A549 (cell line): Measurements from ENCODE around the gene CALN1. TPM values are rescaled to one million over a fixed set of nuclear protein-coding genes. Genes with fewer than 3 reads are reported as not detected.

Experiments
- ATAC-seq, 2 experiments: fragments of 200-7000 bp in 1 of 2; fragments of >200 bp in 1 of 2; cut with Nextera tagmentation in 1 of 2; cut with Tn5 transposase in 1 of 2; 3 replicates each; pipeline versions ENCODE4 v1.8.0 to v1.9.1; 2018 to 2020; ENCODE audit warnings: mild to moderate bottlenecking in 1 of 2, moderate library complexity in 1 of 2
- CTCF ChIA-PET: fragments of 300-600 bp; sonication (Branson Sonifier 250); formaldehyde crosslinking; extraction: SDS; loops from one replicate; lab custom pipeline; 2021; ENCODE audit warnings: antibody characterized with exemption, inconsistent platforms; lab: Yijun Ruan, JAX
- POLR2A ChIA-PET: fragments of 350-600 bp; formaldehyde crosslinking; extraction: SDS; loops from one replicate; lab custom pipeline; 2021; ENCODE audit warnings: antibody characterized with exemption, inconsistent platforms; lab: Yijun Ruan, JAX
- DNase-seq, 2 experiments: peaks; one replicate each; pipeline versions ENCODE4 v3.0.0 to v3.0.0-alpha.2; 2011 to 2016; ENCODE audit warnings: low read depth in 1 of 2, low spot score in 1 of 2
- FAIRE-seq: peaks from 2 replicates; lab custom pipeline; 2011; peaks lifted over from hg19 to GRCh38; lab: Jason Lieb, UNC
- H3K27ac ChIP-seq, 2 experiments: fragments of >200 bp; sonication (Bioruptor Twin); formaldehyde crosslinking; 3 replicates each; pipeline ENCODE4 v1.5.1; 2016 to 2017
- H3K4me1 ChIP-seq: fragments of >200 bp; sonication (Bioruptor Twin); formaldehyde crosslinking; 3 replicates; pipeline ENCODE4 v1.6.1; 2016
- H3K4me2 ChIP-seq: fragments of >200 bp; sonication (Bioruptor Twin); formaldehyde crosslinking; 3 replicates; pipeline ENCODE4 v1.6.1; 2016
- H3K4me3 ChIP-seq: fragments of >200 bp; sonication (Bioruptor Twin); formaldehyde crosslinking; 3 replicates; pipeline ENCODE4 v1.5.1; 2016
- H3K9me3 ChIP-seq: fragments of >200 bp; sonication (Bioruptor Twin); formaldehyde crosslinking; 3 replicates; pipeline ENCODE4 v1.6.1; 2016
- BHLHE40 ChIP-seq: IDR thresholded peaks from 2 replicates; pipeline ENCODE4 v1.6.1; 2012; ENCODE audit warnings: low read depth, low read length, inconsistent platforms
- CEBPB ChIP-seq, 2 experiments: fragments of >200 bp in 1 of 2; sonication (Bioruptor Twin) in 1 of 2; formaldehyde crosslinking in 1 of 2; IDR thresholded peaks; 2 replicates each; pipeline ENCODE4 v1.6.1; 2012 to 2016
- CHD2 ChIP-seq: fragments of 150-350 bp; IDR thresholded peaks from 2 replicates; pipeline ENCODE4 v1.6.1; 2014; ENCODE audit warnings: low read length; ENCODE audit not compliant: partially characterized antibody
- EP300 ChIP-seq, 2 experiments: fragments of >200 bp; sonication (Bioruptor Twin); formaldehyde crosslinking; IDR thresholded peaks; 2 replicates in 1 of 2; 3 replicates in 1 of 2; pipeline ENCODE4 v1.6.1; 2016 to 2017
- FOSL2 ChIP-seq, 2 experiments: fragments of 450-650 bp in 1 of 2; fragments of >200 bp in 1 of 2; sonication (Bioruptor Twin) in 1 of 2; formaldehyde crosslinking; IDR thresholded peaks; 2 replicates each; pipeline versions ENCODE4 v1.5.0 to v1.6.1; 2016 to 2020; ENCODE audit warnings: mild to moderate bottlenecking in 1 of 2, moderate library complexity in 1 of 2
- GATA3 ChIP-seq: IDR thresholded peaks from 2 replicates; pipeline ENCODE4 v1.6.1; 2012; ENCODE audit warnings: borderline replicate concordance
- HDAC2 ChIP-seq: fragments of 200-600 bp; sonication (generic); IDR thresholded peaks from 2 replicates; pipeline ENCODE4 v1.6.1; 2016
- HEYL ChIP-seq: fragments of 250-450 bp; sonication (Bioruptor Pico); IDR thresholded peaks from 2 replicates; pipeline ENCODE4 v1.8.0; 2021; ENCODE audit warnings: mild to moderate bottlenecking, moderate library complexity
- HOXA7 ChIP-seq: fragments of 250-450 bp; sonication (Bioruptor Pico); IDR thresholded peaks from 2 replicates; pipeline ENCODE4 v1.5.0; 2020; ENCODE audit warnings: mild to moderate bottlenecking, moderate library complexity
- MAZ ChIP-seq: fragments of 150-350 bp; IDR thresholded peaks from 2 replicates; pipeline ENCODE4 v1.6.1; 2014; ENCODE audit warnings: antibody characterized with exemption, low read depth, low read length, borderline replicate concordance
- MYC ChIP-seq: IDR thresholded peaks from 2 replicates; pipeline ENCODE4 v1.6.1; 2012; ENCODE audit warnings: mild to moderate bottlenecking, inconsistent platforms, low read length, improper control_type of control experiment, borderline replicate concordance
- NFE2L2 ChIP-seq: fragments of 150-350 bp; conservative IDR thresholded peaks from 2 replicates; pipeline ENCODE4 v1.6.1; 2014; ENCODE audit warnings: low read length
- NR3C1 ChIP-seq: fragments of >200 bp; sonication (Bioruptor Twin); formaldehyde crosslinking; IDR thresholded peaks from 3 replicates; pipeline ENCODE4 v1.6.1; 2017
- RCOR1 ChIP-seq: fragments of 150-350 bp; IDR thresholded peaks from 2 replicates; pipeline ENCODE4 v1.6.1; 2014; ENCODE audit warnings: antibody characterized with exemption, low read length, low read depth
- SREBF2 ChIP-seq: fragments of 450-650 bp; IDR thresholded peaks from 2 replicates; pipeline ENCODE4 v1.6.1; 2014; ENCODE audit warnings: mild to moderate bottlenecking, moderate library complexity
- TP53 ChIP-seq: fragments of 250-450 bp; sonication (Bioruptor Pico); IDR thresholded peaks from 2 replicates; pipeline ENCODE4 v1.5.0; 2021; ENCODE audit warnings: mild to moderate bottlenecking, moderate library complexity
- ZC3H11A ChIP-seq: fragments of 450-650 bp; IDR thresholded peaks from 2 replicates; pipeline ENCODE4 v1.6.1; 2014; ENCODE audit warnings: antibody characterized with exemption, mild to moderate bottlenecking
- ZFP36 ChIP-seq: fragments of 450-650 bp; IDR thresholded peaks from 2 replicates; pipeline ENCODE4 v1.6.1; 2014; ENCODE audit warnings: borderline replicate concordance; ENCODE audit not compliant: partially characterized antibody
- ZNF302 ChIP-seq: fragments of 250-450 bp; sonication (Bioruptor Pico); IDR thresholded peaks from 2 replicates; pipeline ENCODE4 v1.9.0; 2021; ENCODE audit warnings: inconsistent platforms, mild to moderate bottlenecking, moderate library complexity
- ZSCAN20 ChIP-seq: fragments of 250-450 bp; sonication (Bioruptor Pico); IDR thresholded peaks from 2 replicates; pipeline ENCODE4 v1.8.0; 2022; ENCODE audit warnings: mild to moderate bottlenecking, moderate library complexity
- WGBS: methylation state at CpG from one replicate; pipeline ENCODE4 v1.1.6; 2017; ENCODE audit errors: missing lambda C conversion rate; 5-methylcytosine and 5-hydroxymethylcytosine counted together
- polyA plus RNA-seq, 4 experiments: library from polyadenylated mRNA; depleted of rRNA in 3 of 4; stranded (reverse); fragments of >200 nt; fragmentation: RNase III in 1 of 4; extraction: RNeasy Plus Mini Kit Qiagen cat#74134 plus additional on column Dnase treatment in 1 of 4; gene quantifications; 2 replicates in 3 of 4; 3 replicates in 1 of 4; pipeline ENCODE4 v1.2.3, GENCODE V29; 2011 to 2017
- TF ChIP-seq, protein P1 (sequence below): fragments of >200 bp; sonication (Bioruptor Twin); formaldehyde crosslinking; IDR thresholded peaks from 3 replicates; pipeline ENCODE4 v1.6.1; 2016
- TF ChIP-seq, protein P2 (sequence below): fragments of >200 bp; sonication (Bioruptor Twin); formaldehyde crosslinking; IDR thresholded peaks from 2 replicates; pipeline ENCODE4 v1.6.1; 2016
- TF ChIP-seq, protein P3 (sequence below): fragments of 250-450 bp; sonication (Bioruptor Pico); IDR thresholded peaks from 2 replicates; pipeline ENCODE4 v1.5.0; 2020; ENCODE audit warnings: low read depth, mild to moderate bottlenecking, moderate library complexity
- TF ChIP-seq, protein P4 (sequence below): fragments of 250-450 bp; sonication (Bioruptor Pico); IDR thresholded peaks from 2 replicates; pipeline ENCODE4 v1.5.0; 2021; ENCODE audit warnings: mild to moderate bottlenecking, moderate library complexity, borderline replicate concordance

The CALN1 gene
- polyA plus RNA-seq, 2 of the 4 experiments (the other 2 are of a cell fraction) = not detected

DNA sequence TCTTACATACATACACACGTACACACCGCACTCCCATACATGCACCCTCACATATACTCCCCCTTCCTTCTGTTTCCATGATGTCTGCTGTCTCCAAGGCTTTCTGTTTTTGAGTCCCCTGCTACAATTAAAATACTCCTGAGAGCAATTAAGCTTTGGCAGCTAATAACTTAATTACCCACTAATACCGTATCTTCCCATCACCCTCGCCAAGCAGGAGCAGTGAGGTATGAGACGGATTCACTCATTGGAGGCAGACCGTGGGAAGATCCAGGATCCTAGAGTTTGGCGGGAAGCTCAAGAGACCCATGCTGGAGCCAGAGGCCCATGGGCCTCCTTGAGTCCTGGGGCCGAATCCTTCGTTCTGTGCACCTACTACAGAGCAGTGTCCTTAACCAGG is 1.7 kb upstream of the CALN1 start:
- CTCF ChIA-PET = no interaction called here
- POLR2A ChIA-PET = no interaction called here
- no peak for TF ChIP-seq NR3C1
- TF ChIP-seq MAZ = no peak
- no peak for TF ChIP-seq CHD2
- TF ChIP-seq RCOR1 = no peak
- ATAC-seq = no peak
- 29% methylated on average over 9 of the region's 9 CpGs for WGBS
- Histone ChIP-seq H3K27ac (no peak overlapping the region), H3K4me1 (no peaks in the 10 kb centered on the region), H3K4me2 (no peak overlapping the region), H3K9me3 (no peaks in the 10 kb centered on the region), H3K4me3 (no peak overlapping the region)
- no peak for FAIRE-seq
- no peak for DNase-seq

DNA sequence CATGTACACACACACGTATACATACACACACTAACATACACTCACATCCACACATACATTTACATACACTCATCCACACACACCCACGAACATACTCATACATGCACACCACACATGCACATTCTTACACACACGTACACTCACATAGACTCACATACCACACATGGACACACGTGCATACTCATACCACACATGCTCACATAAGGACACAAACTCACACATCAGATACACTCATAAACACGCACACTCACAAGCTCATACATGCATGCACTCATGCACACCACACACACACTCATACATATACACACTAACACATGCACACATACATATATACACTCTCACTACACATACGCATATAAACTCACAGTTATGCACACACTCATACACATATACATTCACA is 1.2 kb upstream of the CALN1 start:
- no peak overlapping the region for H3K27ac ChIP-seq
- ChIA-PET CTCF (no interaction called here), POLR2A (no interaction called here)
- no peak for ATAC-seq
- H3K4me1 ChIP-seq = no peaks in the 10 kb centered on the region
- H3K9me3 ChIP-seq = no peaks in the 10 kb centered on the region
- H3K4me3 ChIP-seq = no peak overlapping the region
- WGBS = 26% methylated on average over 6 of the region's 6 CpGs
- no peak overlapping the region for H3K4me2 ChIP-seq
- no peak for FAIRE-seq
- DNase-seq = no peak
- TF ChIP-seq HDAC2 = no peak
- no peak for TF ChIP-seq MYC
- TF ChIP-seq SREBF2 = no peak
- no peak for TF ChIP-seq EP300 (IDR thresholded peaks at IDR 0.05)
- TF ChIP-seq, protein P1, sequence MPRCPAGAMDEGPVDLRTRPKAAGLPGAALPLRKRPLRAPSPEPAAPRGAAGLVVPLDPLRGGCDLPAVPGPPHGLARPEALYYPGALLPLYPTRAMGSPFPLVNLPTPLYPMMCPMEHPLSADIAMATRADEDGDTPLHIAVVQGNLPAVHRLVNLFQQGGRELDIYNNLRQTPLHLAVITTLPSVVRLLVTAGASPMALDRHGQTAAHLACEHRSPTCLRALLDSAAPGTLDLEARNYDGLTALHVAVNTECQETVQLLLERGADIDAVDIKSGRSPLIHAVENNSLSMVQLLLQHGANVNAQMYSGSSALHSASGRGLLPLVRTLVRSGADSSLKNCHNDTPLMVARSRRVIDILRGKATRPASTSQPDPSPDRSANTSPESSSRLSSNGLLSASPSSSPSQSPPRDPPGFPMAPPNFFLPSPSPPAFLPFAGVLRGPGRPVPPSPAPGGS = no peak
- TF ChIP-seq MAZ = no peak
- no peak for TF ChIP-seq TP53
- TF ChIP-seq HOXA7 (CRISPR knock-in tag) = no peak
- no peak for TF ChIP-seq HEYL (CRISPR knock-in tag)
- TF ChIP-seq, all 56 proteins: peak for 0

DNA sequence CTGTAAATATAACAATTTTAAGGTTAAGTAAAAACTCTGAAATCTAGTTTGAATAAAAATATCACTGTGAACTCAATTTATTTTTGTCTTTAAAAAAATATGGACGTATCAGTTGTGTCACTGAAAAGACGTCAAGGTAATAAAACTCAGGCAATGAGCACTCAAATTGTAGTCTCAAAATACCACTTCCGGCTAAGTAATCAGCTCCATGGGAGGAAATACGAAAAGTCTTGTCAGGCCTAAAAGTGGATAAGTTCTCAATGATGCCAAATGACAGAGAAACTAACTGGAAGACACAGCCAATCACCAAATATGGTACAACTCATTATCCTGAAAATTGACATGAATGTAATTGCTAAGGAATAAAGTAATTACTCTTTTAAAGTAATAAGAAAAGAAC is 719 bp downstream of the CALN1 start:
- WGBS = 16% methylated on average over 4 of the region's 4 CpGs
- H3K9me3 ChIP-seq = no peaks in the 10 kb centered on the region
- CTCF ChIA-PET = no interaction called here
- no peak for FAIRE-seq
- POLR2A ChIA-PET = no interaction called here
- no peak overlapping the region for H3K27ac ChIP-seq
- no peak overlapping the region for H3K4me3 ChIP-seq
- no peak for DNase-seq
- ATAC-seq = no peak
- H3K4me2 ChIP-seq = no peak overlapping the region
- TF ChIP-seq FOSL2 (IDR thresholded peaks at IDR 0.05) (no peak), FOSL2 (CRISPR knock-in tag; IDR thresholded peaks at IDR 0.05) (no peak), ZSCAN20 (CRISPR knock-in tag) (no peak), HDAC2 (no peak), GATA3 (no peak), NFE2L2 (no peak), ZC3H11A (no peak), ZFP36 (no peak), BHLHE40 (no peak), CEBPB (IDR thresholded peaks at IDR 0.05) (no peak), TP53 (no peak), ZNF302 (CRISPR knock-in tag) (no peak)
- TF ChIP-seq, protein P2, sequence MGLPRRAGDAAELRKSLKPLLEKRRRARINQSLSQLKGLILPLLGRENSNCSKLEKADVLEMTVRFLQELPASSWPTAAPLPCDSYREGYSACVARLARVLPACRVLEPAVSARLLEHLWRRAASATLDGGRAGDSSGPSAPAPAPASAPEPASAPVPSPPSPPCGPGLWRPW = no peak
- TF ChIP-seq, protein P3, sequence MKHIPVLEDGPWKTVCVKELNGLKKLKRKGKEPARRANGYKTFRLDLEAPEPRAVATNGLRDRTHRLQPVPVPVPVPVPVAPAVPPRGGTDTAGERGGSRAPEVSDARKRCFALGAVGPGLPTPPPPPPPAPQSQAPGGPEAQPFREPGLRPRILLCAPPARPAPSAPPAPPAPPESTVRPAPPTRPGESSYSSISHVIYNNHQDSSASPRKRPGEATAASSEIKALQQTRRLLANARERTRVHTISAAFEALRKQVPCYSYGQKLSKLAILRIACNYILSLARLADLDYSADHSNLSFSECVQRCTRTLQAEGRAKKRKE = no peak
- TF ChIP-seq, protein P4, sequence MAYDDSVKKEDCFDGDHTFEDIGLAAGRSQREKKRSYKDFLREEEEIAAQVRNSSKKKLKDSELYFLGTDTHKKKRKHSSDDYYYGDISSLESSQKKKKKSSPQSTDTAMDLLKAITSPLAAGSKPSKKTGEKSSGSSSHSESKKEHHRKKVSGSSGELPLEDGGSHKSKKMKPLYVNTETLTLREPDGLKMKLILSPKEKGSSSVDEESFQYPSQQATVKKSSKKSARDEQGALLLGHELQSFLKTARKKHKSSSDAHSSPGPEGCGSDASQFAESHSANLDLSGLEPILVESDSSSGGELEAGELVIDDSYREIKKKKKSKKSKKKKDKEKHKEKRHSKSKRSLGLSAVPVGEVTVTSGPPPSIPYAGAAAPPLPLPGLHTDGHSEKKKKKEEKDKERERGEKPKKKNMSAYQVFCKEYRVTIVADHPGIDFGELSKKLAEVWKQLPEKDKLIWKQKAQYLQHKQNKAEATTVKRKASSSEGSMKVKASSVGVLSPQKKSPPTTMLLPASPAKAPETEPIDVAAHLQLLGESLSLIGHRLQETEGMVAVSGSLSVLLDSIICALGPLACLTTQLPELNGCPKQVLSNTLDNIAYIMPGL (CRISPR knock-in tag) = no peak
- no peaks in the 10 kb centered on the region for H3K4me1 ChIP-seq
